Endothelial cell (in vitro differentiated cells): Measurements from ENCODE around the gene NCBP1. TPM values are rescaled to one million over a fixed set of nuclear protein-coding genes. Genes with fewer than 3 reads are reported as not detected.

Source experiments
- DNase-seq: peaks from one replicate; pipeline ENCODE4 v3.0.0; 2021; ENCODE audit warnings: low spot score
- H3K27ac Mint-ChIP-seq: one replicate; pipeline ENCODE4 v1.8.0; 2021; ENCODE audit warnings: mixed read lengths, inconsistent platforms; ENCODE audit not compliant: unreplicated experiment
- H3K27me3 Mint-ChIP-seq: one replicate; pipeline ENCODE4 v1.8.0; 2021; ENCODE audit warnings: mild to moderate bottlenecking, moderate library complexity, mixed read lengths, inconsistent platforms; ENCODE audit not compliant: unreplicated experiment
- H3K36me3 Mint-ChIP-seq: one replicate; pipeline ENCODE4 v1.8.0; 2021; ENCODE audit warnings: mild to moderate bottlenecking, low read depth, mixed read lengths, inconsistent platforms; ENCODE audit not compliant: unreplicated experiment
- H3K4me1 Mint-ChIP-seq: one replicate; pipeline ENCODE4 v1.8.0; 2021; ENCODE audit warnings: mild to moderate bottlenecking, mixed read lengths, inconsistent platforms; ENCODE audit not compliant: unreplicated experiment
- H3K4me3 Mint-ChIP-seq: one replicate; pipeline ENCODE4 v1.8.0; 2021; ENCODE audit warnings: mild to moderate bottlenecking, mixed read lengths, inconsistent platforms; ENCODE audit not compliant: unreplicated experiment
- H3K9me3 Mint-ChIP-seq: one replicate; pipeline ENCODE4 v1.8.0; 2021; ENCODE audit warnings: mixed read lengths, inconsistent platforms; ENCODE audit not compliant: unreplicated experiment
- CTCF ChIP-seq: fragments of 200-600 bp; sonication (generic); IDR thresholded peaks from one replicate; pipeline ENCODE4 v1.5.0; 2021; ENCODE audit warnings: antibody characterized with exemption; ENCODE audit not compliant: unreplicated experiment
- total RNA-seq: library from RNA; stranded (reverse); fragmentation: NEBNext Ultra II Directional; extraction: Animal tissue kit (Norgen Biotek cat#: 25700); gene quantifications from one replicate; pipeline ENCODE4 v1.2.1, GENCODE V29; 2021; ENCODE audit not compliant: unreplicated experiment

NCBP1 gene
- total RNA-seq, 1 donor from 2014 or later: 34.6 TPM

- H3K4me3 Mint-ChIP-seq: no peak overlapping the region
Measured at GRCh38 chr9:97670586-97670985, 37.0 kb downstream of the NCBP1 start.

GRCh38 chr9:97672403-97672802 is 38.8 kb downstream of the NCBP1 start:
- DNase-seq: no peak
- Mint-ChIP-seq H3K4me3 (no peak overlapping the region), H3K4me1 (no peaks in the 10 kb centered on the region), H3K36me3 (peaks cover 25% of the 10 kb centered on the region), H3K27me3 (no peaks in the 10 kb centered on the region), H3K9me3 (no peaks in the 10 kb centered on the region), H3K27ac (no peak overlapping the region)
- no peak for TF ChIP-seq CTCF

More at GRCh38 chr9:97670586-97670985, 37.0 kb downstream of the NCBP1 start:
- H3K27me3 Mint-ChIP-seq: no peaks in the 10 kb centered on the region
- TF ChIP-seq CTCF: no peak
- no peak for DNase-seq
- H3K4me1 Mint-ChIP-seq: peaks cover 2% of the 10 kb centered on the region
- H3K9me3 Mint-ChIP-seq: no peaks in the 10 kb centered on the region
- no peak overlapping the region for H3K27ac Mint-ChIP-seq
- H3K36me3 Mint-ChIP-seq: peaks cover 32% of the 10 kb centered on the region

- no peak for TF ChIP-seq CTCF
- Mint-ChIP-seq H3K9me3 (no peaks in the 10 kb centered on the region), H3K4me3 (no peak overlapping the region), H3K27me3 (no peaks in the 10 kb centered on the region), H3K36me3 (peaks cover 25% of the 10 kb centered on the region), H3K27ac (no peak overlapping the region), H3K4me1 (no peaks in the 10 kb centered on the region)
- no peak for DNase-seq
Measured at GRCh38 chr9:97673922-97674321, 40.3 kb downstream of the NCBP1 start.

- TF ChIP-seq CTCF: no peak
- Mint-ChIP-seq H3K27ac (no peak overlapping the region), H3K27me3 (no peaks in the 10 kb centered on the region), H3K36me3 (peaks cover 8% of the 10 kb centered on the region), H3K9me3 (no peaks in the 10 kb centered on the region), H3K4me3 (no peak overlapping the region), H3K4me1 (no peaks in the 10 kb centered on the region)
- no peak for DNase-seq
Measured at GRCh38 chr9:97675655-97676054, 42.0 kb downstream of the NCBP1 start.

- TF ChIP-seq CTCF: no peak
- Mint-ChIP-seq H3K36me3 (peaks cover 4% of the 10 kb centered on the region), H3K4me1 (no peaks in the 10 kb centered on the region), H3K9me3 (no peaks in the 10 kb centered on the region), H3K4me3 (no peak overlapping the region), H3K27ac (no peak overlapping the region), H3K27me3 (peaks cover 2% of the 10 kb centered on the region)
- DNase-seq: no peak
Measured at GRCh38 chr9:97682242-97682641, 48.6 kb downstream of the NCBP1 start.
